Umbilical cord (tissue), 2 donors: ENCODE data around the gene TMIGD2. TPM values are rescaled to one million over a fixed set of nuclear protein-coding genes. Genes with fewer than 3 reads are reported as not detected.
"Not testable (repeated sequence)": the region's sequence is repeated elsewhere in the genome, so short reads cannot be mapped to it uniquely, and the experiment has no call there.

ENCODE experiments used
- DNase-seq: peaks from one replicate; pipeline ENCODE4 v3.0.0-alpha.2; 2015; ENCODE audit warnings: low spot score
- total RNA-seq: library from RNA; depleted of rRNA; stranded (reverse); fragments of >200 nt; gene quantifications from one replicate; pipeline ENCODE4 v1.2.3, GENCODE V29; 2014; ENCODE audit warnings: low replicate concordance; ENCODE audit not compliant: insufficient read depth

TMIGD2 gene
- total RNA-seq, 1 donor from 2014 or later: not detected

GRCh38 chr19:4267901-4268815 is 34.0 kb downstream of the TMIGD2 start:
- DNase-seq: no peak

- DNase-seq: peak; percentile 11
Observed at GRCh38 chr19:4267101-4267900, 34.9 kb downstream of the TMIGD2 start.

DNA sequence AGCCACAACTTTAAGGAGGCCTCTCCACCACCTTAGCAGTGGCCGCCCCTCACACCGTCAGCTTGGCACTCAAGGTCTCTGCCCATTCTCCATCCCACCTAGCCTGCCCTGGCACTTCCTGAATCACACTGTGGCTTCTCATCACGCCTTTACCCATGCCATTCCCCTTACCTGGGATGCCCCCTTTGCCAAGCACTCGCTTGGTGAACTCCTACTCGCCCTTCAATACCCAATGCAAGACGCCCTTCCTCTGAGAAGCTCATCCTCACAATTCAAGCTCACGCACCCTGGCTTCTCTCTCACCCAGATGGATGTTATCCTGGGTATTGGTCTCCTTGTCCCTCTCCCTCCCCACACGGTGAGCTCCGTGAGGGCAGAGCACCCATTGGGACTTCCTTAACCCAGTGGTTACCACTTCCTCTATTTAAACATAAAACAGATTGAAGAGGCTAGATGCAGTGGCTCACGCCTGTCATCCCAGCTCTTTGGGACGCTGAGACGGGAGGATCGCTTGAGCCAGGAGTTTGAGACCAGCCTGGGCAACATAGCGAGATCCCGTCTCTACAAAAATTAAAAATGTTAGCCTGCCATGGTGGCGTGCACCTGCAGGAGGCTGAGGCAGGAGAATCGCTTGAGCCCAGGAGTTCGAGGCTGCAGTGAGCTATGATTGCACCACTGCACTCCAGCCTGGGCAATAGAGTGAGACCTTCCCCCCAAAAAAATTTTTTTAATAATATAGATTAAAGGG is 35.8 kb downstream of the TMIGD2 start:
- no peak for DNase-seq

DNA sequence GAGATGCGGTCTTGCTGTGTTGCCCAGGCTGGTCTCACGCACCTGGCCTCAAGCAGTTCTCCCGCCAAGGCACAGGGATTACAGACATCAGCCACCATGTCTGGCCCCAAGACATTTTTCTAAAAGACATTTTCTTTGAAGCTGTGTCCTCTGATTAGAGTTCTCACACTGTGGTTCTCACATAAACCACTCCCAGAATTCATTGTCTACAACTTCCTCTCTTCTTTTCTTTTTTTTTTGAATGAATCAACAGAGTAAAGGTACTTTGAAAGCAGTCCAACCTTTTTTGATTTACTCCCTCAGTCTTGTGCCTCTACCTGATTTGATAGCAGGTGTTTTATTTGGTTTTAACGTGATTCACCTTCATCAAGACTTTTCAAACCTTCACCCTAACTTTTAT is 37.4 kb downstream of the TMIGD2 start:
- DNase-seq: no peak

- no peak for DNase-seq
Observed at GRCh38 chr19:4260613-4261191, 41.5 kb downstream of the TMIGD2 start.

DNA sequence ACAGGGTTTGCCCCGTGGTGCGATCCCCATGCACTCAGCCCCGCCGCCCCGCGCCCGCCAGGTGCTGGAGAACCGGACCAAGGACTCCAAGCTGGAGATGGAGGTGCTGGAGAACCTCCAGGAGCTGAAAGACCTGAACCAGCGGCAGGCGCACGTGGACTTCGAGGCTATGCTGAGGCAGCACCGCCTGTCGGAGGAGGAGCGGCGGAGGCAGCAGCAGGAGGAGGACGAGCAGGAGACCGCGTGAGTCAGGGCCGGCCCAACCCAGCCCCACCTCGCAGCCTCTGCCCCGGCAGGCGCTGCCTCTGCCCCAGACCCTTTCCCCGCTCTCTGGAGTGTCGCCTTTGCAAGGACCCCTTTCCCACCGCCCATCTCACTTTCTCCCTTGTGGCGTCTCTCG is 44.0 kb downstream of the TMIGD2 start:
- DNase-seq: no peak

- DNase-seq: no peak
Observed at GRCh38 chr19:4257025-4257424, 45.2 kb downstream of the TMIGD2 start.

DNA sequence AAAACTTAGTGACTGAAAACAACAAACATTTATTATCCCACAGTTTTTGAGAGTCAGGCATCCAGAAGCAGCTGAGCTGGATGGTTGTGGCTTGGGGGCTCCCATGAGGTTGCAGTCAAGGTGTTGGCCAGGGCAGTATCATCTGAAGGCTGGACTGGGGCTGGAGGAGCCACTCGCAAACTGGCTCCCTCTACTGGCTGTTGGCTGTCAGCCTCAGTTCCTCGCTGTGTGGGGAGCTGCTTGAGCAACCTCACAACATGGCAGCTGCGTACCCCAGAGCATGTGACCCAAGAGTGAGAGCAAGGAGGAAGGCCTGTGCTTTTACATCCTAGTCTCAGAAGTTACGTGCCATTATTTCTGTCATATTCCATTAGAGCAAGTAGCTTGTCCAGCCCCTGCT is 45.6 kb downstream of the TMIGD2 start:
- no peak for DNase-seq

- peak; percentile 100 for DNase-seq
Observed at GRCh38 chr19:4246767-4247593, 55.2 kb downstream of the TMIGD2 start, which contains the start of gene YJU2. YJU2 (plus strand) TSS chr19:4247080; CDS start chr19:4247147, 67 bp downstream.

- DNase-seq: not testable (repeated sequence)
Observed at GRCh38 chr19:4245938-4246337, 56.3 kb downstream of the TMIGD2 start.

Other genes with a start within 250 kb of the TMIGD2 start
- gene ZBTB7A, start 235.5 kb downstream of the TMIGD2 start, total RNA-seq: 16.9 TPM
- 72.5 TPM for gene MAP2K2, start 178.3 kb downstream of the TMIGD2 start, total RNA-seq
- not detected for gene CREB3L3, start 148.8 kb downstream of the TMIGD2 start, total RNA-seq
- 2.2 TPM for gene SIRT6, start 119.8 kb downstream of the TMIGD2 start, total RNA-seq
- gene ANKRD24, start 119.7 kb downstream of the TMIGD2 start, total RNA-seq: 1.4 TPM
- not detected for gene EBI3, start 72.9 kb downstream of the TMIGD2 start, total RNA-seq
- 12.3 TPM for gene YJU2, start 55.3 kb downstream of the TMIGD2 start, total RNA-seq
- 2.9 TPM for gene SHD, start 23.1 kb downstream of the TMIGD2 start, total RNA-seq
- 3.4 TPM for gene FSD1, start 2.2 kb upstream of the TMIGD2 start, total RNA-seq
- not detected for gene STAP2, start 36.4 kb upstream of the TMIGD2 start, total RNA-seq
- 6.3 TPM for gene MPND, start 41.2 kb upstream of the TMIGD2 start, total RNA-seq
- gene SH3GL1, start 98.2 kb upstream of the TMIGD2 start, total RNA-seq: 21.9 TPM
- 13.0 TPM for gene CHAF1A, start 100.3 kb upstream of the TMIGD2 start, total RNA-seq
- 169 TPM for gene UBXN6, start 155.4 kb upstream of the TMIGD2 start, total RNA-seq
- gene HDGFL2, start 169.9 kb upstream of the TMIGD2 start, total RNA-seq: 27.7 TPM
- 0.96 TPM for gene PLIN4, start 216.1 kb upstream of the TMIGD2 start, total RNA-seq
- gene PLIN5, start 232.8 kb upstream of the TMIGD2 start, total RNA-seq: 0.72 TPM
- gene LRG1, start 237.6 kb upstream of the TMIGD2 start, total RNA-seq: 5.5 TPM